HEK293 (cell line): Measurements from ENCODE around the gene NELL1.

ENCODE experiments used
- CTCF ChIA-PET: fragments of 350-600 bp; formaldehyde crosslinking; extraction: SDS; loops from one replicate; lab custom pipeline; 2021; ENCODE audit warnings: antibody characterized with exemption; lab: Yijun Ruan, JAX
- POLR2A ChIA-PET: fragments of 300-600 bp; formaldehyde crosslinking; extraction: SDS; loops from one replicate; lab custom pipeline; 2020; ENCODE audit warnings: antibody characterized with exemption, inconsistent platforms; lab: Yijun Ruan, JAX
- H3K27ac ChIP-seq: fragments of 200-500 bp; sonication (Bioruptor generic); 2 replicates; pipeline ENCODE4 v1.5.1; 2014; ENCODE audit warnings: low read depth, low read length, control low read depth, inconsistent platforms; ENCODE audit errors: extremely low read depth
- H3K36me3 ChIP-seq, 2 experiments: fragments of 200-500 bp in 1 of 2; sonication (Bioruptor generic) in 1 of 2; 1 replicate in 1 of 2; 2 replicates in 1 of 2; pipeline ENCODE4 v1.5.1; 2014 to 2017; ENCODE audit warnings: inconsistent platforms in 2 of 2, low read length in 2 of 2; ENCODE audit not compliant: control insufficient read depth in 2 of 2, insufficient read depth in 1 of 2
- H3K4me1 ChIP-seq: fragments of 200-500 bp; sonication (Bioruptor generic); 2 replicates; pipeline ENCODE4 v1.5.1; 2014; ENCODE audit warnings: mild to moderate bottlenecking, low read length, inconsistent platforms; ENCODE audit not compliant: control insufficient read depth, insufficient read depth
- H3K4me3 ChIP-seq: 2 replicates; pipeline ENCODE4 v1.5.1; 2011; ENCODE audit warnings: low read depth, mild to moderate bottlenecking, control low read depth, low read length, moderate library complexity
- H3K9me3 ChIP-seq: fragments of 200-500 bp; sonication (Bioruptor generic); 2 replicates; pipeline ENCODE4 v1.5.1; 2014; ENCODE audit warnings: low read depth, low read length, inconsistent platforms; ENCODE audit not compliant: control insufficient read depth, insufficient read depth
- BCL6B ChIP-seq: fragments of 450-650 bp; formaldehyde crosslinking; IDR thresholded peaks from 2 replicates; pipeline ENCODE4 v1.5.1; 2017; ENCODE audit warnings: missing biosample characterization, missing genetic modification characterization
- EGR2 ChIP-seq: fragments of 450-650 bp; formaldehyde crosslinking; IDR thresholded peaks from 2 replicates; pipeline ENCODE4 v1.5.1; 2016; ENCODE audit warnings: low read depth, missing biosample characterization, missing genetic modification characterization
- GLI4 ChIP-seq: fragments of 450-650 bp; formaldehyde crosslinking; IDR thresholded peaks from 2 replicates; pipeline ENCODE4 v1.5.1; 2016; ENCODE audit warnings: missing biosample characterization, missing genetic modification characterization
- HIC1 ChIP-seq: fragments of 450-650 bp; formaldehyde crosslinking; IDR thresholded peaks from 2 replicates; pipeline ENCODE4 v1.5.1; 2016; ENCODE audit warnings: missing biosample characterization, missing genetic modification characterization
- HOXC10 ChIP-seq: sonication (generic); formaldehyde crosslinking; IDR thresholded peaks from 2 replicates; pipeline ENCODE4 v1.8.1; 2023; ENCODE audit warnings: mild to moderate bottlenecking, missing genetic modification reagents
- KLF9 ChIP-seq: fragments of 450-650 bp; formaldehyde crosslinking; IDR thresholded peaks from 2 replicates; pipeline ENCODE4 v1.5.1; 2016; ENCODE audit warnings: missing biosample characterization, missing genetic modification characterization, low read depth
- PRDM10 ChIP-seq: fragments of 450-650 bp; formaldehyde crosslinking; IDR thresholded peaks from 2 replicates; pipeline ENCODE4 v1.5.1; 2016; ENCODE audit warnings: missing biosample characterization, missing genetic modification characterization
- SCRT1 ChIP-seq: fragments of 450-650 bp; formaldehyde crosslinking; IDR thresholded peaks from 2 replicates; pipeline ENCODE4 v1.5.1; 2016; ENCODE audit warnings: missing biosample characterization, missing genetic modification characterization, borderline replicate concordance
- SP2 ChIP-seq: fragments of 450-650 bp; formaldehyde crosslinking; IDR thresholded peaks from 2 replicates; pipeline ENCODE4 v1.5.1; 2016; ENCODE audit warnings: missing biosample characterization, missing genetic modification characterization
- ZBTB20 ChIP-seq: fragments of 450-650 bp; formaldehyde crosslinking; IDR thresholded peaks from 2 replicates; pipeline ENCODE4 v1.5.1; 2016; ENCODE audit warnings: missing biosample characterization, missing genetic modification characterization
- ZBTB48 ChIP-seq: fragments of 450-650 bp; formaldehyde crosslinking; IDR thresholded peaks from 2 replicates; pipeline ENCODE4 v1.5.1; 2016; ENCODE audit warnings: missing biosample characterization, missing genetic modification characterization
- ZNF138 ChIP-seq: fragments of 450-650 bp; formaldehyde crosslinking; IDR thresholded peaks from 2 replicates; pipeline ENCODE4 v1.5.1; 2016; ENCODE audit warnings: missing biosample characterization, missing genetic modification characterization, borderline replicate concordance
- ZNF148 ChIP-seq: fragments of 450-650 bp; formaldehyde crosslinking; IDR thresholded peaks from 2 replicates; pipeline ENCODE4 v1.5.0; 2017; ENCODE audit warnings: missing biosample characterization, missing genetic modification characterization, borderline replicate concordance
- ZNF18 ChIP-seq: fragments of 450-650 bp; formaldehyde crosslinking; IDR thresholded peaks from 2 replicates; pipeline ENCODE4 v1.5.1; 2016; ENCODE audit warnings: missing biosample characterization, missing genetic modification characterization
- ZNF184 ChIP-seq: fragments of 450-650 bp; IDR thresholded peaks from 2 replicates; pipeline ENCODE4 v1.5.1; 2018; ENCODE audit warnings: missing biosample characterization, mild to moderate bottlenecking, missing genetic modification characterization
- ZNF221 ChIP-seq: fragments of 450-650 bp; formaldehyde crosslinking; IDR thresholded peaks from 2 replicates; pipeline ENCODE4 v1.5.1; 2017; ENCODE audit warnings: missing biosample characterization, missing genetic modification characterization, borderline replicate concordance
- ZNF488 ChIP-seq: fragments of 450-650 bp; formaldehyde crosslinking; IDR thresholded peaks from 2 replicates; pipeline ENCODE4 v1.5.1; 2016; ENCODE audit warnings: missing biosample characterization, missing genetic modification characterization
- ZNF510 ChIP-seq: fragments of 450-650 bp; formaldehyde crosslinking; IDR thresholded peaks from 2 replicates; pipeline ENCODE4 v1.5.1; 2018; ENCODE audit warnings: mild to moderate bottlenecking, missing genetic modification characterization, missing biosample characterization; ENCODE audit not compliant: insufficient replicate concordance
- ZNF624 ChIP-seq: fragments of 450-650 bp; formaldehyde crosslinking; IDR thresholded peaks from 2 replicates; pipeline ENCODE4 v1.5.1; 2017; ENCODE audit warnings: missing biosample characterization, missing genetic modification characterization
- ZNF830 ChIP-seq: fragments of 450-650 bp; IDR thresholded peaks from 2 replicates; pipeline ENCODE4 v1.5.0; 2018; ENCODE audit warnings: missing biosample characterization, missing genetic modification characterization, low read depth, mild to moderate bottlenecking, moderate library complexity

Gene NELL1

GRCh38 chr11:20707876-20708275 is 38.5 kb downstream of the NELL1 start:
- Histone ChIP-seq H3K4me1 (no peaks in the 10 kb centered on the region), H3K9me3 (no peaks in the 10 kb centered on the region), H3K27ac (no peak overlapping the region), H3K4me3 (no peak overlapping the region), H3K36me3 (no peaks in the 10 kb centered on the region)
- CTCF ChIA-PET = interaction anchor here (0.8 kb wide), 1 partner anchor 38 kb away, joined by 3 read pairs; no protein-coding TSS in a partner anchor
- POLR2A ChIA-PET = no interaction called here
- TF ChIP-seq ZBTB48 (tag by site-specific recombination) (peak; percentile 37; the same call in 1 of the 2 replicates), PRDM10 (tag by site-specific recombination) (no peak)

GRCh38 chr11:20712912-20713311 is 43.5 kb downstream of the NELL1 start:
- POLR2A ChIA-PET = no interaction called here
- Histone ChIP-seq H3K4me3 (no peak overlapping the region), H3K27ac (no peak overlapping the region), H3K4me1 (no peaks in the 10 kb centered on the region), H3K36me3 (no peaks in the 10 kb centered on the region), H3K9me3 (no peaks in the 10 kb centered on the region)
- TF ChIP-seq GLI4 (no peak), KLF9 (tag by site-specific recombination) (no peak), ZNF148 (tag by site-specific recombination) (no peak), ZNF184 (no peak), ZBTB20 (no peak), EGR2 (tag by site-specific recombination) (no peak), ZNF624 (tag by site-specific recombination) (no peak), SP2 (tag by site-specific recombination) (no peak), SCRT1 (tag by site-specific recombination) (no peak), ZNF18 (no peak)
- CTCF ChIA-PET = interaction anchor here (0.7 to 0.8 kb wide), 2 partner anchors 27 to 1741 kb away, joined by 3 to 4 read pairs; no protein-coding TSS in a partner anchor

GRCh38 chr11:20715464-20715863 is 46.1 kb downstream of the NELL1 start:
- CTCF ChIA-PET = no interaction called here
- H3K27ac ChIP-seq = no peak overlapping the region
- no peaks in the 10 kb centered on the region for H3K9me3 ChIP-seq
- H3K36me3 ChIP-seq = no peaks in the 10 kb centered on the region
- POLR2A ChIA-PET = no interaction called here
- H3K4me3 ChIP-seq = no peak overlapping the region
- H3K4me1 ChIP-seq = no peaks in the 10 kb centered on the region
- TF ChIP-seq ZNF510 (no peak), ZNF830 (tag by site-specific recombination) (no peak), HIC1 (tag by site-specific recombination) (no peak), SCRT1 (tag by site-specific recombination) (no peak), ZNF221 (tag by site-specific recombination) (no peak), ZNF488 (no peak), HOXC10 (CRISPR knock-in tag) (no peak), ZNF138 (tag by site-specific recombination) (no peak), BCL6B (tag by site-specific recombination) (no peak)
